Thyroid gland (tissue), 4 donors: ENCODE data around the gene MSGN1. TPM values are rescaled to one million over a fixed set of nuclear protein-coding genes. Genes with fewer than 3 reads are reported as not detected.

ENCODE experiments used
- DNase-seq, 2 donors: peaks; one replicate each; pipeline ENCODE4 v3.0.0-alpha.2; 2019
- H3K27ac ChIP-seq, 3 donors: fragments of 200-600 bp; sonication (generic); 1 replicate in 2 of 3; 2 replicates in 1 of 3; pipeline ENCODE4 v1.5.1; 2016 to 2019; ENCODE audit warnings: mild to moderate bottlenecking in 1 of 3, moderate library complexity in 1 of 3
- H3K27me3 ChIP-seq: fragments of 200-600 bp; sonication (generic); one replicate; pipeline ENCODE4 v1.5.1; 2019
- H3K36me3 ChIP-seq, 2 donors: fragments of 200-600 bp; sonication (generic); one replicate each; pipeline ENCODE4 v1.5.1; 2016 to 2019
- H3K4me1 ChIP-seq, 2 donors: fragments of 200-600 bp; sonication (generic); one replicate each; pipeline ENCODE4 v1.5.1; 2017 to 2019
- H3K4me3 ChIP-seq, 3 donors: fragments of 200-600 bp; sonication (generic); replicated peaks in 1 of 3; 1 replicate in 2 of 3; 2 replicates in 1 of 3; pipeline ENCODE4 v1.5.1; 2016; ENCODE audit warnings: mild to moderate bottlenecking in 1 of 3
- H3K9me3 ChIP-seq: fragments of 200-600 bp; sonication (generic); one replicate; pipeline ENCODE4 v1.5.1; 2017
- CTCF ChIP-seq, 6 experiments: fragments of 200-600 bp in 3 of 6; fragments of 450-650 bp in 3 of 6; sonication (generic) in 3 of 6; IDR thresholded peaks; one replicate each; pipeline ENCODE4 v1.5.1; 2016 to 2019; ENCODE audit warnings: antibody characterized with exemption in 6 of 6, mild to moderate bottlenecking in 2 of 6, inconsistent platforms in 1 of 6, moderate library complexity in 1 of 6
- POLR2A ChIP-seq, 2 donors: fragments of 450-650 bp; IDR thresholded peaks; one replicate each; pipeline ENCODE4 v1.6.1; 2017; ENCODE audit warnings: antibody characterized with exemption in 2 of 2, mild to moderate bottlenecking in 2 of 2, moderate library complexity in 1 of 2
- WGBS, 2 donors: methylation state at CpG; one replicate each; pipeline ENCODE4 v1.1.5; 2017; 5-methylcytosine and 5-hydroxymethylcytosine counted together
- intact Hi-C: fragments of 100-400 bp; cut with DNase I; formaldehyde crosslinking; loops from one replicate; pipeline ENCODE4 v1.15.1; 2023
- total RNA-seq, 4 donors: library from RNA; depleted of rRNA; stranded (reverse); fragments of >200 nt; gene quantifications; one replicate each; pipeline ENCODE4 v1.2.3, GENCODE V29; 2016

Gene MSGN1
- total RNA-seq, 4 donors from 2014 or later = not detected

GRCh38 chr2:17791817-17792130, 24.5 kb upstream of the MSGN1 start:
- TF ChIP-seq POLR2A (IDR thresholded peaks at IDR 0.05) (no peak), CTCF (IDR thresholded peaks at IDR 0.05) (no peak)
- no peaks in the 10 kb centered on the region for H3K36me3 ChIP-seq
- DNase-seq = no peak
- H3K27me3 ChIP-seq = no peaks in the 10 kb centered on the region
- intact Hi-C loops = no loop called here
- H3K27ac ChIP-seq = no peak overlapping the region
- H3K4me3 ChIP-seq = no peak overlapping the region
- no peaks in the 10 kb centered on the region for H3K9me3 ChIP-seq
- H3K4me1 ChIP-seq = no peaks in the 10 kb centered on the region
- 83 to 86% methylated on average over 2 of the region's 2 CpGs for WGBS, 2 donors

GRCh38 chr2:17792515-17792914, 23.7 kb upstream of the MSGN1 start:
- Histone ChIP-seq H3K4me3 (no peak overlapping the region), H3K9me3 (no peaks in the 10 kb centered on the region), H3K27me3 (no peaks in the 10 kb centered on the region), H3K4me1 (no peaks in the 10 kb centered on the region), H3K27ac (no peak overlapping the region), H3K36me3 (no peaks in the 10 kb centered on the region)
- intact Hi-C loops = no loop called here
- no peak for TF ChIP-seq CTCF (IDR thresholded peaks at IDR 0.05)
- no peak for TF ChIP-seq POLR2A (IDR thresholded peaks at IDR 0.05)
- DNase-seq = no peak
- 79 to 85% methylated on average over 1 of the region's 1 CpG for WGBS, 2 donors

GRCh38 chr2:17793296-17793695, 23.0 kb upstream of the MSGN1 start:
- no peak for DNase-seq
- no peak overlapping the region for H3K27ac ChIP-seq
- H3K27me3 ChIP-seq = no peaks in the 10 kb centered on the region
- intact Hi-C loops = no loop called here
- no peaks in the 10 kb centered on the region for H3K36me3 ChIP-seq
- 77 to 85% methylated on average over 4 of the region's 4 CpGs for WGBS, 2 donors
- H3K4me1 ChIP-seq = no peaks in the 10 kb centered on the region
- no peak overlapping the region for H3K4me3 ChIP-seq
- TF ChIP-seq CTCF (IDR thresholded peaks at IDR 0.05) (no peak), POLR2A (IDR thresholded peaks at IDR 0.05) (no peak)
- no peaks in the 10 kb centered on the region for H3K9me3 ChIP-seq

- 79 to 83% methylated on average over 6 of the region's 6 CpGs for WGBS, 2 donors
- no peaks in the 10 kb centered on the region for H3K4me1 ChIP-seq
- TF ChIP-seq CTCF (IDR thresholded peaks at IDR 0.05) = no peak
- TF ChIP-seq POLR2A (IDR thresholded peaks at IDR 0.05) = no peak
- no peak for DNase-seq
- intact Hi-C loops = no loop called here
- H3K27ac ChIP-seq = no peak overlapping the region
- no peaks in the 10 kb centered on the region for H3K27me3 ChIP-seq
- H3K36me3 ChIP-seq = no peaks in the 10 kb centered on the region
- H3K4me3 ChIP-seq = no peak overlapping the region
- no peaks in the 10 kb centered on the region for H3K9me3 ChIP-seq
These were observed 22.4 kb upstream of the MSGN1 start for GRCh38 chr2:17793803-17794354.

- Histone ChIP-seq H3K27ac (no peak overlapping the region), H3K4me1 (no peaks in the 10 kb centered on the region), H3K36me3 (no peaks in the 10 kb centered on the region), H3K4me3 (no peak overlapping the region), H3K9me3 (no peaks in the 10 kb centered on the region), H3K27me3 (no peaks in the 10 kb centered on the region)
- DNase-seq = no peak
- intact Hi-C loops = no loop called here
- WGBS, 2 donors = 79 to 85% methylated on average over 5 of the region's 5 CpGs
- no peak for TF ChIP-seq POLR2A (IDR thresholded peaks at IDR 0.05)
- no peak for TF ChIP-seq CTCF (IDR thresholded peaks at IDR 0.05)
These were observed 21.0 kb upstream of the MSGN1 start for GRCh38 chr2:17795309-17795708.
